Measurements from ENCODE around the gene CD44. TPM values are rescaled to one million over a fixed set of nuclear protein-coding genes. Genes with fewer than 3 reads are reported as not detected.

CD44 gene
- total RNA-seq, 1 experiment from 2014 or later, result 6.1 TPM

DNA sequence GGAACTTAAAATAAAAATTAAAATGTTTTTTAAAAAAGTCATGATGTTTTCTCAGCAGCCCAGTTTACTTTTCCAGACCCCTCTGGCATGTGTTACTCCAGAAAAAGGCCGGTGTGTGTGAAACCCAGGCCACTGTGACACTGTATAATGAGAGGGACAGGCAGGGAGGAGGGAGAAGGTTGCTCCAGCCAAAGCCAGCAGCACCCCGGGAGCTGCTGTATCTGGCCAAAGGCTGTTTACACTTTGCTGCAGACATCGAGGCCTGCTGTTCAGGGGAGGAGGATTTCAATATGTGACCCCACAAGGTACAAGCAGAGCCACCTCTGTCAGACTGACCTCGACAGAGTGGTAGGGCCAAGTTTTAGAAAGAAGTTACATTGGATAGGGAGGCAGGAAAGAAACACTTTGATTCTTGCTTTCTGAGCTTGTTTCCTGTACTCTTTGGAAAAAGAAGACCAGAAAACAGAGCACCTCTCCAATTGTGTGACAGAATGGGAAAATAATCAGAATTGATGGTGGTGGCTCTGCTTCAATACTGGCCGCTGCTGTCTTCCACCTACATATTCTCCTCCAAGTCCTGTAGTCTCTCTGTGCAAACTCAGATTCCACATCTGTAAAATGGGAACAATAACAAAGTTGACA lies 41.0 kb upstream of the CD44 start:
- Histone ChIP-seq H2BK12ac (ENCODE audit: insufficient read length, low read depth, low read length) (no peak overlapping the region), H3K4ac (ENCODE audit: low read depth, low read length) (no peak overlapping the region), H3K79me1 (ENCODE audit: insufficient read depth, low read depth, low read length, poor library complexity, severe bottlenecking) (no peaks in the 10 kb centered on the region), H3K18ac (ENCODE audit: insufficient read length, low read depth, low read length) (no peak overlapping the region), H4K5ac (ENCODE audit: insufficient read length, low read depth, low read length) (no peak overlapping the region), H3K9me3 (ENCODE audit: control insufficient read depth, low read depth, low read length) (no peaks in the 10 kb centered on the region), H4K20me1 (ENCODE audit: control insufficient read depth, insufficient read depth, insufficient read length) (no peaks in the 10 kb centered on the region), H2AK5ac (ENCODE audit: insufficient read length, low read length) (no peak overlapping the region), H3K9ac (ENCODE audit: extremely low read depth, insufficient read length, low read length) (no peak overlapping the region), H2BK120ac (ENCODE audit: low read depth, low read length, poor library complexity, severe bottlenecking) (no peak overlapping the region), H4K8ac (replicated peaks; ENCODE audit: insufficient read length, low read depth, low read length) (no peak overlapping the region), H2AFZ (ENCODE audit: low read length) (no peak overlapping the region), H2BK15ac (ENCODE audit: low read depth, low read length) (no peak overlapping the region), H3K23ac (ENCODE audit: insufficient read length, low read depth, low read length) (no peak overlapping the region), H3T11ph (ENCODE audit: low read length) (no peak overlapping the region), H3K4me1 (ENCODE audit: insufficient read depth, low read length) (no peaks in the 10 kb centered on the region), H3K79me2 (ENCODE audit: insufficient read depth, low read length) (no peaks in the 10 kb centered on the region), H3K27ac (ENCODE audit: insufficient read length, low read depth, low read length) (no peak overlapping the region), H3K56ac (ENCODE audit: insufficient read length, low read depth, low read length) (no peak overlapping the region), H4K91ac (ENCODE audit: insufficient read length, low read depth, low read length) (no peak overlapping the region), H2BK20ac (ENCODE audit: low read depth, low read length, poor library complexity, severe bottlenecking) (no peak overlapping the region), H3K14ac (ENCODE audit: insufficient read depth, low read length) (no peak overlapping the region), H3K4me2 (ENCODE audit: insufficient read depth, insufficient read length, low read length) (no peak overlapping the region), H3K23me2 (ENCODE audit: insufficient read length, low read depth, low read length, poor library complexity, severe bottlenecking) (no peaks in the 10 kb centered on the region), H3K27me3 (ENCODE audit: insufficient read depth, low read length) (no peaks in the 10 kb centered on the region), H2BK5ac (ENCODE audit: insufficient read length, low read length) (no peak overlapping the region)
- no peak overlapping the region for H3K4me3 Mint-ChIP-seq
- no peaks in the 10 kb centered on the region for H3K4me1 Mint-ChIP-seq
- no peak for DNase-seq
- H3K27ac Mint-ChIP-seq, result no peak overlapping the region
- H3K9me3 Mint-ChIP-seq, result no peaks in the 10 kb centered on the region; a peak in 1 of 5 replicates
- H3K36me3 Mint-ChIP-seq (ENCODE audit: insufficient read depth in 1 of 3, low read depth in 3 of 3), result no peaks in the 10 kb centered on the region
- WGBS (ENCODE audit: extremely low coverage, insufficient read length, low lambda C conversion rate), result no CpG with 5 or more reads among the region's 5 CpGs
- TF ChIP-seq, protein P1, sequence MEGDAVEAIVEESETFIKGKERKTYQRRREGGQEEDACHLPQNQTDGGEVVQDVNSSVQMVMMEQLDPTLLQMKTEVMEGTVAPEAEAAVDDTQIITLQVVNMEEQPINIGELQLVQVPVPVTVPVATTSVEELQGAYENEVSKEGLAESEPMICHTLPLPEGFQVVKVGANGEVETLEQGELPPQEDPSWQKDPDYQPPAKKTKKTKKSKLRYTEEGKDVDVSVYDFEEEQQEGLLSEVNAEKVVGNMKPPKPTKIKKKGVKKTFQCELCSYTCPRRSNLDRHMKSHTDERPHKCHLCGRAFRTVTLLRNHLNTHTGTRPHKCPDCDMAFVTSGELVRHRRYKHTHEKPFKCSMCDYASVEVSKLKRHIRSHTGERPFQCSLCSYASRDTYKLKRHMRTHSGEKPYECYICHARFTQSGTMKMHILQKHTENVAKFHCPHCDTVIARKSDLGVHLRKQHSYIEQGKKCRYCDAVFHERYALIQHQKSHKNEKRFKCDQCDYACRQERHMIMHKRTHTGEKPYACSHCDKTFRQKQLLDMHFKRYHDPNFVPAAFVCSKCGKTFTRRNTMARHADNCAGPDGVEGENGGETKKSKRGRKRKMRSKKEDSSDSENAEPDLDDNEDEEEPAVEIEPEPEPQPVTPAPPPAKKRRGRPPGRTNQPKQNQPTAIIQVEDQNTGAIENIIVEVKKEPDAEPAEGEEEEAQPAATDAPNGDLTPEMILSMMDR (conservative IDR thresholded peaks at IDR 0.05), result no peak
- H3K27me3 Mint-ChIP-seq (ENCODE audit: low read depth), result peaks cover 1% of the 10 kb centered on the region
